A673 (cell line): Measurements from ENCODE around the gene BLTP3A.

ENCODE experiments used
- EZH2 ChIP-seq: fragments of 200-600 bp; sonication (generic); IDR thresholded peaks from 2 replicates; pipeline ENCODE4 v1.6.1; 2017; ENCODE audit warnings: borderline replicate concordance, low read depth, mild to moderate bottlenecking, mixed read lengths, antibody characterized with exemption, low read length; ENCODE audit not compliant: poor library complexity, severe bottlenecking
- TF ChIP-seq, protein P1 (sequence below): fragments of 300-800, 200-600 bp; sonication (generic); conservative IDR thresholded peaks from 2 replicates; pipeline ENCODE4 v1.5.1; 2017; ENCODE audit warnings: low read depth, mild to moderate bottlenecking, antibody characterized with exemption, low read length, moderate library complexity, mixed read lengths

DNA sequence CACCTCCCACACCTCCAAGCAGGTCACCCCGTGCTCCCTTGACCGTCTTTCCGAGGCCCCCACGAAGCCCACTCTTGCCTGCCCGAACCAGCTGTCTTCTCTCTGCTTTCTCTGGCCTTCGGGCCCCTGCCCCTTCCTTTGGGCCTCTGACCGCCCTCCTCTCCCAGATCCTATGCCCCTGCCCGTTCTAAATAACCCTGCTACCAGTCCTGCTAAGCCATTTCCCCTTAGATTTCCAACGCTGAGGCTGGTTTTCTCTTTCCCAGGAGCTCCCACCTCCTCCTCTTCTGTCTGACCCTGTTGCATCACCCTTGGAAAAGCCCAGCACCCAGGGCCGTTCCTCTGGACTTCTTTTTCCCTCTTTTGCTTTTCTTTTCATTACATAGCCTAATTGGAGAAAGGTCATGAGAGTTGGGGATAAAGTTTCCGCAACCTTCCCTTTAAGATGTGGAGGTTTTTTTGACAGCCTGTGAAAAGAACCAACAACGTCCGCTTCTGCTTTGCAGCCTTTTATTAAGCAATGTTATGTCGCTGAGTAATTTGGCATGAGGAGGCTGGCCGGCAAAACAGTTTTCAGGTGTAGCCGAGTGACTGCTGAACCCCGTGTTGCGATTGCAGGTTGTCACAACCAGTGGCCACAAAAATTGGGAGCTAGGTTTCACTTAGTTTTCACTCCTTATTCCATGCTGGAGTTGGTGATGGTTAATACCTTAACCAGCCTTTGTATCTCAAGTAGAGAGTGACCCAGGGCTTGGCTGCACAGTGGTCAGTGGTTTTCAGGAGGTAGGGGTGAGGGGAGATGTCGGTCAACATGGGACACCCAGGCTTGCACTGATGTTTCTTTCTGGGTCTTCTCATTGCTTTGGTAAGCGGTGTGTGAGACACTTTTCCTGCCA, 970 bp downstream of the BLTP3A start:
- TF ChIP-seq, protein P1, sequence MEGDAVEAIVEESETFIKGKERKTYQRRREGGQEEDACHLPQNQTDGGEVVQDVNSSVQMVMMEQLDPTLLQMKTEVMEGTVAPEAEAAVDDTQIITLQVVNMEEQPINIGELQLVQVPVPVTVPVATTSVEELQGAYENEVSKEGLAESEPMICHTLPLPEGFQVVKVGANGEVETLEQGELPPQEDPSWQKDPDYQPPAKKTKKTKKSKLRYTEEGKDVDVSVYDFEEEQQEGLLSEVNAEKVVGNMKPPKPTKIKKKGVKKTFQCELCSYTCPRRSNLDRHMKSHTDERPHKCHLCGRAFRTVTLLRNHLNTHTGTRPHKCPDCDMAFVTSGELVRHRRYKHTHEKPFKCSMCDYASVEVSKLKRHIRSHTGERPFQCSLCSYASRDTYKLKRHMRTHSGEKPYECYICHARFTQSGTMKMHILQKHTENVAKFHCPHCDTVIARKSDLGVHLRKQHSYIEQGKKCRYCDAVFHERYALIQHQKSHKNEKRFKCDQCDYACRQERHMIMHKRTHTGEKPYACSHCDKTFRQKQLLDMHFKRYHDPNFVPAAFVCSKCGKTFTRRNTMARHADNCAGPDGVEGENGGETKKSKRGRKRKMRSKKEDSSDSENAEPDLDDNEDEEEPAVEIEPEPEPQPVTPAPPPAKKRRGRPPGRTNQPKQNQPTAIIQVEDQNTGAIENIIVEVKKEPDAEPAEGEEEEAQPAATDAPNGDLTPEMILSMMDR, result no peak
- TF ChIP-seq EZH2, result no peak
